ENCODE measurements around the gene HJURP.

Gene HJURP

GRCh38 chr2:233838251-233838650 lies 16.1 kb downstream of the HJURP start:
- no peak overlapping the region for H3K4me3 ChIP-seq (ENCODE audit: control insufficient read depth, low read depth, low read length)
- no peak for DNase-seq (ENCODE audit: low read depth)
- TF ChIP-seq, protein P1, sequence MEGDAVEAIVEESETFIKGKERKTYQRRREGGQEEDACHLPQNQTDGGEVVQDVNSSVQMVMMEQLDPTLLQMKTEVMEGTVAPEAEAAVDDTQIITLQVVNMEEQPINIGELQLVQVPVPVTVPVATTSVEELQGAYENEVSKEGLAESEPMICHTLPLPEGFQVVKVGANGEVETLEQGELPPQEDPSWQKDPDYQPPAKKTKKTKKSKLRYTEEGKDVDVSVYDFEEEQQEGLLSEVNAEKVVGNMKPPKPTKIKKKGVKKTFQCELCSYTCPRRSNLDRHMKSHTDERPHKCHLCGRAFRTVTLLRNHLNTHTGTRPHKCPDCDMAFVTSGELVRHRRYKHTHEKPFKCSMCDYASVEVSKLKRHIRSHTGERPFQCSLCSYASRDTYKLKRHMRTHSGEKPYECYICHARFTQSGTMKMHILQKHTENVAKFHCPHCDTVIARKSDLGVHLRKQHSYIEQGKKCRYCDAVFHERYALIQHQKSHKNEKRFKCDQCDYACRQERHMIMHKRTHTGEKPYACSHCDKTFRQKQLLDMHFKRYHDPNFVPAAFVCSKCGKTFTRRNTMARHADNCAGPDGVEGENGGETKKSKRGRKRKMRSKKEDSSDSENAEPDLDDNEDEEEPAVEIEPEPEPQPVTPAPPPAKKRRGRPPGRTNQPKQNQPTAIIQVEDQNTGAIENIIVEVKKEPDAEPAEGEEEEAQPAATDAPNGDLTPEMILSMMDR (conservative IDR thresholded peaks at IDR 0.05; ENCODE audit: control insufficient read depth, insufficient read depth, low read depth, low read length), result no peak

DNA sequence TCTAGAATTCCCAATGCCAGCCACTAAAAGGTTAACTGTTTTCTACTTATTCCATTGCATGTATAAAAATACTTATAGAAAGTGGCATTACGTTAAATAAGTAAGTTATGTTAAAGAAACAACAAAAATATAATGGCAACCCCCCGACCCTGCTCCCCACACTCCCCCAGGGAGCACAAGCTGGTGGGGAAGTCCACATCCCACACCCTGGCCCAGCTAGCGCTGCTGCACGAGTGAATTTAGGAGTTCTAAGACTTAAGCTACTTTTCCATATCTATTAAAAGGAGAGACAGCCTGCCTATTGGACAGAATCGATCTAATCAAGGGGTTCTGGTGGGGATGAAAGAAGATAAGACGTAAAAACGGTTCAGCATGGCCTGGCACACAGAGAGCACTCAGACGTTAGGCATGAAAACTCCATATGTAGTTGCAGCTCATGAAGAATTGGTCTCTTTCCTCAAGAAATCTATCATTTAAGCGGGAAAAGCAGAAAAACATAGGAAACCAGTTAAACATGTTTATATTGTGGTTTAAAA lies 16.6 kb downstream of the HJURP start:
- no peak for DNase-seq (ENCODE audit: low read depth)
- TF ChIP-seq, protein P1 (conservative IDR thresholded peaks at IDR 0.05; ENCODE audit: control insufficient read depth, insufficient read depth, low read depth, low read length), result no peak
- no peak overlapping the region for H3K4me3 ChIP-seq (ENCODE audit: control insufficient read depth, low read depth, low read length)

DNA sequence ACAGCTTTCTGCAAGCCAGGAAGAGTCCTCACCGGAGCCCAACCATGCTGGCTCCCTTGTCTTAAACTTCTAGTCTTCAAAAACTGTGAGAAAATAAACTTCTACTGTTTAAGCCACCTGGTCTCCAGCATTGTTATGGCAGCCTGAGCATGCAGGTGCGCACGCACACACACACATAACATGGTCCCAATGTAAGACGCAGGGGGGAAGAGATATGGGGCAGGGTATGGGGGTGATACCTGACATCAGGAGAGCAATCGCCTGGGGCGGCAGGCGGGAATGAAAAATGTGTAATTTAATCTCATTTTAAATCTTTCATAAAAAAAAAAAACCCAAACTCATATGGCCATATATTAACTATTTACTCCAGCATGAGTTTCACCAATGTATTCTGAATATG lies 18.0 kb downstream of the HJURP start:
- TF ChIP-seq, protein P1 (conservative IDR thresholded peaks at IDR 0.05; ENCODE audit: control insufficient read depth, insufficient read depth, low read depth, low read length), result no peak
- H3K4me3 ChIP-seq (ENCODE audit: control insufficient read depth, low read depth, low read length), result no peak overlapping the region
- DNase-seq (ENCODE audit: low read depth), result no peak

DNA sequence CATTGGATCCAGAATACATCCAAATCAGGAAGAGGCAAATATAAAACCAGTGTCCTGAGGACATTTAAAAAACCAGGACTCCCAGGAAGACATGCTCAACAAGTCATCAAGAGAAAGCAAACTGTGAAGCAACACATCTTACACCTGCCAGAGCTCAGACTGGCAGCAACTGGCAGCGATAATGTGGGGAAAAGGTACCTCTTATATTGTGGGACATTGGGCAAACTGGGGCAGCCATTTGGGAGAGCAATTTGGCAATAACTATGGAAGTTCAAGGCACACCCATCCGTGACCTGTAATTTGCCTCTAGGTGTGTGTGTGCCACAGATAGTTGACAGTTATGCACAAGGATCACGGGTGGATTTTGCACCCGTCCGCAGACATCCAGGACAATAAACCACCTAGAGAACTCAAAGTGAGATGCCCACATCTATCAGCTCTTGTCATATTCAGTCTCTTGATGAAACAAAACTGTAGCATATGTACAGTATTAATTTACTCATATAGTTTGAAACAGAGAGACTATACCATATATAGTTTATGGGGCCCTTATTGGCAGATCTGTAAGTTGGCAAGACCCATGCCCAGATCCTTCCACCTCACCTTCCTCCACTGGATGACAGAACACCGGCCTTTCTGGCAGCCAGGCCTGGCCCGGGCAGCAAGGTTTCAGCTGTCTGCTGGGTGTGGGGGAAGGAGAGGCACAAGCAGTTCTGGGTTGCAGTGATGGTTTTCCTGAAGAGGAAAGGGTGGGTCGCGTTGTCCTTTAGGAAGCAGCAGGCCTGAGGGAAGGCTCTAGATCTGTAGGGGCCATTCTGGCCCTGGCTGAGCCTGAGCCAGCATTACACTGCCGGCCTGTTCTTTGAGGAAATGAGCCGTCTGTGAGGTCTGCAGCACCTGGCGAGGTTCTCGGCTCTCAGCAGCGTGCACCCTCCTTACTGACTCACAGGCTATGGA lies 18.8 kb downstream of the HJURP start:
- no peak for DNase-seq (ENCODE audit: low read depth)
- TF ChIP-seq, protein P1 (conservative IDR thresholded peaks at IDR 0.05; ENCODE audit: control insufficient read depth, insufficient read depth, low read depth, low read length), result no peak

DNA sequence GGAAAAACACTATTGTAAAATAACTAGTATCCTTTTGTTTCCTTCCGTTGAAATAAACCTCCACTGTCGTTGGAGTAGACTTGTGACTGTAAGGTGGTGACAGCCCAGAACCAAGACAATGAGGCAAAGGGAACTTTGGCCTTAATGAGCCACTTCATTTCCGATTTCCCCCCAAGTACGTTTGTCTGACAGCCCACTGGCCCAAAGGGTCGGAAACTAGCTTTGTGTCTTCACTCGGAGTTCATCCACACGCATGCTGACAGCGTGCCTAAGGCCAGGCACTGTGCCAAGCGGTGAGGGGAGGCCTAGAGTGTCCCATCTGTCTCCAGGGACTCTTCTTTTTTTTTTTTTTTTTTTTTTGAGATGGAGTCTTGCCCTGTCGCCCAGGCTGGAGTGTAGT lies 21.0 kb downstream of the HJURP start:
- TF ChIP-seq, protein P1 (conservative IDR thresholded peaks at IDR 0.05; ENCODE audit: control insufficient read depth, insufficient read depth, low read depth, low read length), result no peak
- peak; percentile 18 for DNase-seq (ENCODE audit: low read depth)
- H3K4me3 ChIP-seq (ENCODE audit: control insufficient read depth, low read depth, low read length), result no peak overlapping the region

More for the DNA sequence above, 18.8 kb downstream of the HJURP start:
- no peak overlapping the region for H3K4me3 ChIP-seq (ENCODE audit: control insufficient read depth, low read depth, low read length)

DNA sequence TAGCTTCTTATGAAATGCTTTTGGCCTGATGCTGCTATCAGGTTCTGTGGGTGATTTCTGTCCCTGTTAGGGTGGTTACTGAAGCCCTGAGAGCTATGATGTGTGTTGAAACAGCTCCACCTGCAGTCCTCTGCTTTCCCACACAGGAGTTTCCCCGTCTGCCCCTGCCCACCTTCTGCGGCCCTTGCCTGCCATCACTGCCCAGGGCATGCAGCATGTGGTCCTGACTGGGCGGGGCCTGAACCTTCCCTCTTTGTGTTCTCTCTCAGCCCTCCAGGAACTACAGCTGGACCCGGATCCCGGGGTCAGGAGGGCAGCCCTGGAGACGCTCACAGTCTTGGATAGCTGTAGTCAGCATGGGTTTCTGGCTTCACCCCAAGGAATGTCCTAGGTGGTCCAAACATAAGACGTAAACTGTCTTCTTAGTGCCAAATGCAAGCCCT lies 21.4 kb downstream of the HJURP start:
- TF ChIP-seq, protein P1 (conservative IDR thresholded peaks at IDR 0.05; ENCODE audit: control insufficient read depth, insufficient read depth, low read depth, low read length), result peak; percentile 40
- DNase-seq (ENCODE audit: low read depth), result peak; percentile 71
- no peak overlapping the region for H3K4me3 ChIP-seq (ENCODE audit: control insufficient read depth, low read depth, low read length)
